Measurements from ENCODE around the gene TRIM8.

The TRIM8 gene, protein sequence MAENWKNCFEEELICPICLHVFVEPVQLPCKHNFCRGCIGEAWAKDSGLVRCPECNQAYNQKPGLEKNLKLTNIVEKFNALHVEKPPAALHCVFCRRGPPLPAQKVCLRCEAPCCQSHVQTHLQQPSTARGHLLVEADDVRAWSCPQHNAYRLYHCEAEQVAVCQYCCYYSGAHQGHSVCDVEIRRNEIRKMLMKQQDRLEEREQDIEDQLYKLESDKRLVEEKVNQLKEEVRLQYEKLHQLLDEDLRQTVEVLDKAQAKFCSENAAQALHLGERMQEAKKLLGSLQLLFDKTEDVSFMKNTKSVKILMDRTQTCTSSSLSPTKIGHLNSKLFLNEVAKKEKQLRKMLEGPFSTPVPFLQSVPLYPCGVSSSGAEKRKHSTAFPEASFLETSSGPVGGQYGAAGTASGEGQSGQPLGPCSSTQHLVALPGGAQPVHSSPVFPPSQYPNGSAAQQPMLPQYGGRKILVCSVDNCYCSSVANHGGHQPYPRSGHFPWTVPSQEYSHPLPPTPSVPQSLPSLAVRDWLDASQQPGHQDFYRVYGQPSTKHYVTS

GRCh38 chr10:102644066-102644645 is at the start of gene TRIM8:
TSS of gene TRIM8 (plus strand) at chr10:102644479. CDS start at chr10:102644618, 139 bp downstream.
- peak; percentile 53 for DNase-seq (ENCODE audit: low spot score)

GRCh38 chr10:102595293-102595692 is 49.0 kb upstream of the TRIM8 start:
- DNase-seq (ENCODE audit: low spot score): no peak

GRCh38 chr10:102595897-102596296 is 48.4 kb upstream of the TRIM8 start:
- no peak for DNase-seq (ENCODE audit: low spot score)

- peak; percentile 61 for DNase-seq (ENCODE audit: low spot score)
These were observed 47.7 kb upstream of the TRIM8 start for GRCh38 chr10:102596506-102596971.

- DNase-seq (ENCODE audit: low spot score): no peak
These were observed 46.9 kb upstream of the TRIM8 start for GRCh38 chr10:102597131-102597991.

GRCh38 chr10:102598243-102598642 is 46.0 kb upstream of the TRIM8 start:
- no peak for DNase-seq (ENCODE audit: low spot score)

DNA sequence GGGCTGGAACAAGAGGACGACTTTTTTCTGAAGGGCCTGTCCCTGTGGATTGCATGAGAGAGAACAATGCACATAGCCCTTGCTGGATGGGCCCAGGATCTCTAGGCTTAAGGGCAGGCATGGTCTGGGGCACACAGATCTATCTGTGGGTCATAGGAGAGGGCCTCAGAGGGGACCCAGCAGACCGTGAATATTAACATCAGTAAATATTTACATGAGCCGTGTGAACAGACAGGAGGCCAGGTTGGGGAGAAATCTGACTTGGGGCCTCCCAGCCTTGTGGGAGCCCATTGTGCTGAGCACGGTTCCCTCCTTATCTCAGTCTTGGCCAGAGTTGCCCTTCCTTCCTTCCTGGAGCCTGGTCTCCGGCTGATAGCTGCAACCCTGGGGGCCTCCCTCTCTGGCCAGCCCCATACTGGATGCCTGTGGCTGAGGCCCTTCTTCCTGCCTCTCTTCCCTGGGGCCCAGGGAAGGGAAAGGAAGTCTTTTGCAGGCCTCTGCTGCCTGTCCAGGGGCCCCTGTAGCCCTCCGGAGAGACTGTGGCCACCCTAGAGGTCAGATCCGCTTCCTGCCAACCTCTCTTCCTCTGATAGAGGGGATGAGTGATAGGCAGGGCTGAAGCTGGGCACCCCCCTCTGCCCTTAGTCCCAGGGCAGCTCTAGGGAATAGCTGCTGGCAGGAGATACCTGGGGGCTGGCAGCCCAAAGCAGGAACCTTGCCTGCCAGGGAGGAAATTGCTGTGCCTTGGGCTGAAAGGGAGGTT is 44.5 kb upstream of the TRIM8 start:
- no peak for DNase-seq (ENCODE audit: low spot score)

DNA sequence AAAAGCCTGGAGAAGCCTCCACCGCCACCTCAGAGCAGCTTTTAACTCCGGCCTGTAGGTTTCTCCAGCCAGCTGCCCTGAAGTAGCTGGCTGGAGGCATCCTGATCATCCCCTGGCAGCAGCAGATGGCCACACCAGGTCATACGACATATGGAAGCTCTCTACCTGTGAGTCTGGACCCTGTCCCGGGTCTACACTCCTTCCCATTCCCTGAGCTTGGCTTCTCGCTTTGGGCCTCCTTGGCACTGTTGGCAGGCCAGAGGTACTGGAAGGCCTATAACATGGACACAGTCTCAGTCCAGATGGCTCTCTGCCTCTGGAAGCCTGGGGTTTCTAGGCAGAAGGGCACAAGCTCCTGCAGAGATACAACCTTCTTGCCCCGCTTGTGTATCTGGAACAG is 43.5 kb upstream of the TRIM8 start:
- DNase-seq (ENCODE audit: low spot score): no peak

DNA sequence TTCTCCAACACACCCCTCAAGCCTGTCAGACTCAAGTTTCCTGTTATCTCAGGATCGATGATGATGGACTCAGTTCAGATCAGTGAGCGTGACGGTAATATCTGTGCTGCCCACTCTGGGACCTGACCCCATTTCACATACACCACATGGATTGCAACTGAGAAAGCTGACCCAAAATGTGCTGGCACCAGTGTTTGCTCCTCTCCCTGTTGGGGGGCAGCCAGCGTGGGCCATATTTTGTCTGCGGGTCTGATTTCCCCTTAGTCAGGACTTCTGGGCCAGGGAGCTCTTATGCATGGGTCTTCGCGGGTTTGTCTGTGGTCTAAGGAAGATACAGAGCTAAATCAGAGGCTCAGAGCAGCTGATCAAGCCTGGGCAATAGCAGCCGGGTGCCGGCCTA is 42.6 kb upstream of the TRIM8 start:
- no peak for DNase-seq (ENCODE audit: low spot score)

DNA sequence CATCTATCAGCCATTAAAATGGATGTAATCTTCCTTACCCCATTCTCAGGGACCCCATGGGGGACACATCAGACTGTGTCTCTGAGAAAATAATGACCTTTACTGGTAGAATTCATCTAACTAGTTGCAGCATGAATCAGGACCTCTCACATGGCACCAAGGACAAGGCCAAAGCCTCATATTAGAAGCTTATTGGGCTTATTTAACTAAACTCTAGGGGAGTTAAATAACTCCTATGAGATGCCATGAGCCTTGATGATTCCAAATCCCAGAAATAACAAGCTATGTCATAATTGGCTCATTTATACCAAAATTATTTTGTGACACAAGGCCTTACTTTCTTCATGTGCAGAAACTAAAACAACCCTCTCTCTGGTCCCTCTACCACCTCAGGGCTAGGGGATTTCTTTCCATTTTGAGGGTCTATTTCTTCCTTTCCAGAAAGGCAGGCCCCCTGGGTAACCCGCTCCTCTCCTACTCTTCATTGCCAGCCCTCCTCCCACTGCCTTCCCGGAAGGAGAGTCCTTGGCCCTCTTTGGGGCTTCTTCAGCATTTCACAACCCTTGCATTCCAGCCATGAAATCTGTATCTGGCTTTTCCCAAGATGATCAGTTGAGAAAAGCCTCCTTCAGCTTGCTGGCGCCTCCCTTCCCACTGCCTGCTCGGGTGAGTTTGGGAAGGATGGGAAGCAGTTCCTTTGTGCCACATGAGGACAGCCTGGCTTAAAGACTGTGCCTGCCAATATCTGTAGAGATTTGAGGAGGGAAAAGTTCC is 41.8 kb upstream of the TRIM8 start:
- peak; percentile 59 for DNase-seq (ENCODE audit: low spot score)

GRCh38 chr10:102603946-102604345 is 40.3 kb upstream of the TRIM8 start:
- DNase-seq (ENCODE audit: low spot score): no peak

DNA sequence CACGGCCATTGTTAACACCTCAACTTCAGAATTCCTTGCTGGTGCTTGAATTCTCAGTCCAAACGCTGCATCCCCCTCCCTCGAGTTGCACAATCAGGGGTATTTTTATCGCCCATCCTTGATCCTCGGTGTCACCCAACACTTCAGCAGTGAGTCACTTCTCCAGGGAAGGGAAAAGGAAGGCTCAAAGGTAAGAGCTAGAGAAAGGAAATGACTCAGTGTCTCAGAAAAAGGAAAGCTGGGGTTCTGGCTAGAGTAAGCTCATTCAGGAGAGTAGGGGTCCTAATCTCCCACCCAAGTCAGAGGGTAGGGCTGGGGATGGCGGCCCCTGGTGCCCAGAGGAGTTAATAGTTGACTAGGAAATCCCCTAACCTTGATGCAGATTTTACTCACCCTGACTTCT is 39.8 kb upstream of the TRIM8 start:
- no peak for DNase-seq (ENCODE audit: low spot score)

DNA sequence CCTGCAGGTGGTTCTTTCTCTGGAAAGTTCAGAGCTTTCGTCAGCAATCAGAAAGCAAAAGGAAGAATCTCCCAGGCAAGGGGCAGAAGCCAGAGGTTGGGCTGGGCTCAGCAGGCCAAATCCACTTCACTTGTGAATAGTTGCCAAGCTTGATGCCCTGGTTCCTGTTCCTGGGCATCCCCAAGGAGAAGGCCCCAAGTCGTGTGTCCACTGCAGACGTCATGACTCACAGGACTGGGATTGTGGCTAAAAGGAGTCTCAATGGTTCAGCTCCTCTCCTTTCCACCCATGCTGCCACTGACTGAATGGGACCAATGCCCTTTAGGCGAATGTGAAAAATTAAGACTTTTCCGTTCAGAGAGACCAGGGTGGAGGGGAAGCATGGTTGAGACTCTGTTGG is 38.6 kb upstream of the TRIM8 start:
- DNase-seq (ENCODE audit: low spot score): no peak

- DNase-seq (ENCODE audit: low spot score): no peak
These were observed 35.8 kb upstream of the TRIM8 start for GRCh38 chr10:102608487-102608886.

DNA sequence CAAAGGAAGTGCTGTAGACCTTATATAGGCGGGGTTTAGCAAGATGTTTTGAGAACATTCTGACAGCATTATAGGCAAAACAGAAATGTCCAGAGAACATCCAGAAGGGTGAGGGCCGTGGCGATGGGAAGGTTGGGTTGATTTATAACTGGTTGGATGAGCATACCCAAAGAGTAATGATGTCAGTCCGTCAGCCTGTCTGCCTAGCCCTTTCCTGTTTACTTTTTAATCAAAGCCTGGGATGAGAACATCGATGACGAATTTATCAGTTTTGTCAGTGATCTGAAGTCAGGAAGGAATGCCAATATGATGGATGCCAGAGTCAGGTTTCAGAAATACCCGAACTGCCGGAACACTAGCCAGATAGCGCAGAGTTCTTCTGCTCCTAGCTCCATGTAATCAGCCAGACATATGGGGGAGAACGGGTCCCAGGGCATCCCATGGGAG is 33.8 kb upstream of the TRIM8 start:
- no peak for DNase-seq (ENCODE audit: low spot score)

- DNase-seq (ENCODE audit: low spot score): no peak
These were observed 32.7 kb upstream of the TRIM8 start for GRCh38 chr10:102611514-102612087.

DNA sequence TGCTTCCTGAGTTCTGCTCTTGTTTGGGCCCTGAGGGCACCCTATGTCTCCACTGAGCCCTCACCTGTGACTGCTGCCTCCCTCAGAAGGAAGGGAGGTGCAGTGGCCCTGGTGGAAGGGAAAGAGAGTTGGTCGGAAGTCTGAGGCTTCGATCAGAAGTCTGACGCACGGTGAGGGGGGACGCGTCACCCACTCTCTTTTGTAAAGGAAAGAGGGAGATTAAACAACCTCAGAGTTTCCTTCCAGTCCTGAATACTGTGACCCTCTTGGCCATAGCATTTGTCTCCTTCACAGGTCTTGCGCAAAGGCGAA is 31.4 kb upstream of the TRIM8 start:
- no peak for DNase-seq (ENCODE audit: low spot score)

DNA sequence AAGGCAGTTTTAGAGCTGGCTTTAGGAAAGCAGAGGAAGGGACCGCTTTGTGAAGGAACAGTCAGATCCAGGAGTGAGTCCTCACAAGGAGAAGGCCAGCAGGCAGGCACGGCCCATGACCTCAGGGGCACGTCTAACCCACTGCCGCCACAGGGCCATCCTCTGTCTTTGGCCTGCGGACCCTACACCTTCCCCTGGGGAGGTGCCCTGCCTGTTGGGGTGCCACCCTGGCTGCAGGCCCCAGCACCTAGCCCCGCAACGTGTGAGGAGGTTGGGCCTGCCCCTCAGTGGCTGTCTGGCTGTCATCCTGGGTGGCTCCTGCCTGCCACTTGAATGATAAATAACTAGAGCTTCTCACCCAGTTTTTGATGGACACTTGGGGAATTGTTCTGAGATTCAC is 31.0 kb upstream of the TRIM8 start:
- DNase-seq (ENCODE audit: low spot score): no peak

DNA sequence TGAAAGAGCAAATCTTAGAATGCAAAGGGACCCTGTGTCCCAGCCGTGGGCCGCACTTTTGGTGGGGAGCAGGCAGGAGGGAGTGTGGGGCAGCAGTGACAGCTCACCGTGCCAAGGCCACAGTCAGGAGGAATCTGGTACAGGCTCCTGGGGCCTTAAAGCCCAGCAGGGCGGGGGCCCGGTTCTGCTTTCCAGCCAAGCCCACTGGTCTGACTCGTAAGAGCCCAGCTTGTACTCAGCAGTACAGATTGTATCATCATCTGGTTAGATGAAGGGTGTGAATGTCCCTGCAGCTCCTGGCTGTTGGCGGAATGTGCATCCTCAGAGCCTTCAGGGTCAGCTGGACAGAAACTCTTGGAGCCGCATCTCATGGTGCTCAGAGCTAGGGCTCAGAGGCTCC is 30.5 kb upstream of the TRIM8 start:
- DNase-seq (ENCODE audit: low spot score): no peak

- DNase-seq (ENCODE audit: low spot score): no peak
These were observed 29.4 kb upstream of the TRIM8 start for GRCh38 chr10:102614888-102615287.

DNA sequence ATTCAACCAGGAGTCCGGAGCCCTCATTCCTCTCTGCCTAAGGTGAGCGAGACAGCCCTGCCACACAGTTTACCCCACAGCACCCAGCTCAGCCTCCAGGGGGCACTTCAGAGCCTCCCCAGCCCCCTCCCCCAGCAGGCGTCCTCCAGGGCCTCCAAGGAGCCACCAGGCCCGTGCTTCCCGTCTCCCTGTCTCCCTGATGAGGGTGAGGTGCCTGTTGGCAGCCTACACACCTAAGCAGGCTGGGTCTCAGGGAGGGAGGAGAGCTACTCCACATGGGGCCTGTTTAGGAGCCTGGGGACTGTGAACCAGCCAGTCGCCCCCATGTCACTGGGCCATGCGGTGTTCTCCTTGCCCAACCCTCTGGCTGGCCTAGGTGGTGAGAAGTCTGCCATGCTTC is 28.9 kb upstream of the TRIM8 start:
- no peak for DNase-seq (ENCODE audit: low spot score)
